Small intestine (tissue), 7 donors: ENCODE results near the gene TALDO1. TPM values are rescaled to one million over a fixed set of nuclear protein-coding genes. Genes with fewer than 3 reads are reported as not detected.
A peak's percentile ranks its signal among the peaks of the same experiment; 100 is the strongest.
"Not testable (repeated sequence)": the region's sequence is repeated elsewhere in the genome, so short reads cannot be mapped to it uniquely, and the experiment has no call there.

Source experiments
- DNase-seq, 2 donors: peaks; one replicate each; pipeline versions ENCODE4 v3.0.0 to v3.0.0-alpha.2; 2013
- FAIRE-seq: peaks from 2 replicates; lab custom pipeline; 2012; peaks lifted over from hg19 to GRCh38; lab: Jason Lieb, UNC
- H3K27ac ChIP-seq, 3 donors: one replicate each; pipeline ENCODE4 v1.5.1; 2013; ENCODE audit warnings: low read length in 2 of 3, mild to moderate bottlenecking in 2 of 3, control low read depth in 1 of 3, inconsistent platforms in 1 of 3, low read depth in 1 of 3, moderate library complexity in 1 of 3
- H3K27me3 ChIP-seq, 3 donors: one replicate each; pipeline ENCODE4 v1.6.1; 2013; ENCODE audit warnings: low read length in 3 of 3, inconsistent platforms in 1 of 3; ENCODE audit not compliant: control insufficient read depth in 3 of 3, insufficient read depth in 3 of 3
- H3K36me3 ChIP-seq, 3 donors: one replicate each; pipeline ENCODE4 v1.6.1; 2013; ENCODE audit warnings: low read length in 3 of 3, inconsistent platforms in 1 of 3, low read depth in 1 of 3, mild to moderate bottlenecking in 1 of 3, moderate library complexity in 1 of 3; ENCODE audit not compliant: control insufficient read depth in 3 of 3, insufficient read depth in 2 of 3
- H3K4me1 ChIP-seq, 3 donors: one replicate each; pipeline ENCODE4 v1.6.1; 2013; ENCODE audit warnings: low read length in 2 of 3, inconsistent platforms in 1 of 3, low read depth in 1 of 3, mild to moderate bottlenecking in 1 of 3, moderate library complexity in 1 of 3; ENCODE audit not compliant: control insufficient read depth in 3 of 3, insufficient read depth in 2 of 3
- H3K4me3 ChIP-seq, 3 donors: one replicate each; pipeline ENCODE4 v1.5.1; 2013; ENCODE audit warnings: low read length in 3 of 3, control low read depth in 1 of 3, inconsistent platforms in 1 of 3, low read depth in 1 of 3, mild to moderate bottlenecking in 1 of 3, moderate library complexity in 1 of 3
- H3K9me3 ChIP-seq, 2 donors: one replicate each; pipeline ENCODE4 v1.6.1; 2013; ENCODE audit warnings: low read depth in 1 of 2, low read length in 1 of 2; ENCODE audit not compliant: control insufficient read depth in 2 of 2, insufficient read depth in 1 of 2
- WGBS, 3 donors: extraction: QIAGEN DNeasy Blood & Tissue Kit; methylation state at CpG; one replicate each; pipeline ENCODE4 v1.1.7; 2013; 5-methylcytosine and 5-hydroxymethylcytosine counted together
- polyA plus RNA-seq, 4 donors: library from polyadenylated mRNA; stranded (reverse) in 3 of 4; unstranded in 1 of 4; fragments of 200-250 nt in 3 of 4; fragments of 120-200 nt in 1 of 4; gene quantifications; one replicate each; pipeline versions ENCODE4 v1.2.1 to v1.2.3, GENCODE V29; 2013
- donor health status: healthy with polysubstance abuse.
- donor health status: control.
- donor health status: control.
- donor health status: Bipolar disorder and iron deficiency.
- donor health status: healthy.

Gene TALDO1
- polyA plus RNA-seq, 4 donors: 97.9 to 188 (median 174) TPM

GRCh38 chr11:734541-734940 lies 12.7 kb upstream of the TALDO1 start:
- not testable (repeated sequence) for DNase-seq, FAIRE-seq, H3K27me3 ChIP-seq, H3K27ac ChIP-seq, H3K9me3 ChIP-seq, H3K36me3 ChIP-seq, H3K4me3 ChIP-seq
- 94 to 95% (median 95%) methylated on average over 15 to 26 of the region's 26 CpGs for WGBS, 3 donors
- peaks cover 0 to 12% (median 0%) of the 10 kb centered on the region in 3 donors for H3K4me1 ChIP-seq

GRCh38 chr11:737366-737765 lies 9.9 kb upstream of the TALDO1 start:
- DNase-seq: no peak
- peaks cover 0 to 6% (median 0%) of the 10 kb centered on the region in 3 donors for H3K27me3 ChIP-seq
- no peaks in the 10 kb centered on the region for H3K36me3 ChIP-seq
- 45 to 55% (median 50%) methylated on average over 11 of the region's 11 CpGs for WGBS, 3 donors
- no peaks in the 10 kb centered on the region for H3K9me3 ChIP-seq
- no peak overlapping the region for H3K27ac ChIP-seq
- no peak for FAIRE-seq
- H3K4me3 ChIP-seq: no peak overlapping the region
- peaks cover 0 to 8% (median 0%) of the 10 kb centered on the region in 3 donors for H3K4me1 ChIP-seq

- not testable (repeated sequence) for H3K4me1 ChIP-seq, H3K9me3 ChIP-seq, H3K27ac ChIP-seq, H3K27me3 ChIP-seq, H3K4me3 ChIP-seq, H3K36me3 ChIP-seq, FAIRE-seq
- 46 to 50% (median 50%) methylated on average over 10 of the region's 10 CpGs for whole genome bisulfite sequencing, 3 donors
- peak in 1 of 2 donors; percentile 16 for DNase-seq
These were observed 9.4 kb upstream of the TALDO1 start for GRCh38 chr11:737899-738298.

- peak in 1 of 2 donors; percentile 67 for DNase-seq
- WGBS, 3 donors: 26 to 71% (median 46%) methylated on average over 3 of the region's 3 CpGs
- no peak for FAIRE-seq
- Histone ChIP-seq H3K27ac (no peak overlapping the region), H3K36me3 (no peaks in the 10 kb centered on the region), H3K27me3 (peaks cover 0 to 3% (median 0%) of the 10 kb centered on the region in 3 donors), H3K4me3 (no peak overlapping the region), H3K9me3 (no peaks in the 10 kb centered on the region), H3K4me1 (peaks cover 0 to 8% (median 0%) of the 10 kb centered on the region in 3 donors)
These were observed 5.1 kb upstream of the TALDO1 start for GRCh38 chr11:742156-742546.

GRCh38 chr11:742571-743201 lies 4.6 kb upstream of the TALDO1 start:
- H3K4me1 ChIP-seq: peaks cover 0 to 3% (median 0%) of the 10 kb centered on the region in 3 donors
- H3K27me3 ChIP-seq: no peaks in the 10 kb centered on the region
- no peaks in the 10 kb centered on the region for H3K9me3 ChIP-seq
- 94 to 96% (median 95%) methylated on average over 4 of the region's 4 CpGs for WGBS, 3 donors
- no peaks in the 10 kb centered on the region for H3K36me3 ChIP-seq
- no peak overlapping the region for H3K4me3 ChIP-seq
- no peak overlapping the region for H3K27ac ChIP-seq
- no peak for DNase-seq
- FAIRE-seq: no peak

GRCh38 chr11:745428-745827 lies 1.8 kb upstream of the TALDO1 start:
- Histone ChIP-seq H3K36me3 (no peaks in the 10 kb centered on the region), H3K4me1 (peaks cover 5 to 11% (median 6%) of the 10 kb centered on the region in 3 donors), H3K4me3 (no peak overlapping the region), H3K27ac (no peak overlapping the region), H3K9me3 (no peaks in the 10 kb centered on the region), H3K27me3 (no peaks in the 10 kb centered on the region)
- 10 to 30% (median 25%) methylated on average over 1 of the region's 1 CpG for WGBS, 3 donors
- FAIRE-seq: no peak
- no peak for DNase-seq

- H3K27ac ChIP-seq: peak overlapping the region; percentile 66 to 77 (median 76)
These were observed 741 bp upstream of the TALDO1 start for GRCh38 chr11:746289-747157.

GRCh38 chr11:748007-748359 lies 719 bp downstream of the TALDO1 start:
- H3K4me3 ChIP-seq: peak overlapping the region; percentile 64 to 98 (median 86)
- peak overlapping the region in 1 of 3 donors; percentile 87 for H3K27ac ChIP-seq
- 0 to 5% (median 1%) methylated on average over 18 of the region's 18 CpGs for WGBS, 3 donors
- no peaks in the 10 kb centered on the region for H3K27me3 ChIP-seq
- DNase-seq: peak in 1 of 2 donors; percentile 27
- H3K36me3 ChIP-seq: peaks cover 0 to 11% (median 0%) of the 10 kb centered on the region in 3 donors
- H3K4me1 ChIP-seq: peaks cover 5 to 11% (median 6%) of the 10 kb centered on the region in 3 donors
- FAIRE-seq: no peak
- no peaks in the 10 kb centered on the region for H3K9me3 ChIP-seq

More at GRCh38 chr11:746289-747157, 741 bp upstream of the TALDO1 start:
- H3K4me1 ChIP-seq: peaks cover 5 to 11% (median 6%) of the 10 kb centered on the region in 3 donors
- no peaks in the 10 kb centered on the region for H3K9me3 ChIP-seq
- 26 to 32% (median 27%) methylated on average over 41 to 46 of the region's 46 CpGs for WGBS, 3 donors
- H3K36me3 ChIP-seq: peaks cover 0 to 5% (median 0%) of the 10 kb centered on the region in 3 donors
- peak in 1 of 2 donors; percentile 42 for DNase-seq
- no peak for FAIRE-seq
- no peaks in the 10 kb centered on the region for H3K27me3 ChIP-seq
- peak overlapping the region; percentile 64 to 98 (median 86) for H3K4me3 ChIP-seq
